ENCODE results near the gene ARHGEF9. TPM values are rescaled to one million over a fixed set of nuclear protein-coding genes. Genes with fewer than 3 reads are reported as not detected.

The ARHGEF9 gene
- total and polyA plus RNA-seq, 10 of the 15 experiments (the other 5 are each of a cell fraction or from before 2014, with no cell fraction given): 3.2 to 25.2 (median 14.3) TPM

- POLR2A ChIA-PET: interaction anchor here (1.1 to 3.5 kb wide), 2 partner anchors 12 to 197 kb away, joined by 3 to 24 read pairs; no protein-coding TSS in a partner anchor
- Histone ChIP-seq H2AFZ (ENCODE audit: control insufficient read depth, low read depth, low read length) (no peak overlapping the region), H3K79me2 (ENCODE audit: control insufficient read depth, insufficient read depth, low read length) (peaks cover 26% of the 10 kb centered on the region), H3K4me1 (ENCODE audit: control insufficient read depth, insufficient read depth, low read length) (peaks cover 4% of the 10 kb centered on the region; the same call in 1 of the 2 replicates), H3K36me3 (ENCODE audit: control insufficient read depth in 2 of 2, insufficient read depth in 2 of 2, low read length in 1 of 2) (no peaks in the 10 kb centered on the region), H3K27me3 (replicated peaks in 1 of 2; ENCODE audit: control insufficient read depth in 2 of 2, insufficient read depth in 2 of 2, low read length in 1 of 2) (no peaks in the 10 kb centered on the region), H3K9ac (ENCODE audit: control insufficient read depth, insufficient read depth, low read length) (no peak overlapping the region; the same call in 1 of the 2 replicates), H3K27ac (ENCODE audit: control insufficient read depth, insufficient read depth) (peak overlapping the region; percentile 66), H4K20me1 (ENCODE audit: control insufficient read depth, insufficient read depth) (no peaks in the 10 kb centered on the region), H3K4me2 (ENCODE audit: control insufficient read depth, insufficient read depth) (peak overlapping the region; percentile 94), H3K9me3 (replicated peaks; ENCODE audit: control insufficient read depth, insufficient read depth, low read length) (no peaks in the 10 kb centered on the region), H3K4me3 (0 out of 2 replicates have a peak overlapping the region, but pooled peaks have one; percentile 53)
- DNase-seq (ENCODE audit: low read depth, low spot score): no peak
- WGBS (ENCODE audit: insufficient coverage, insufficient replicate concordance, low lambda C conversion rate, missing lambda C conversion rate): 31% methylated on average over 1 of the region's 1 CpG
- FAIRE-seq: no peak
- ATAC-seq: peak; percentile 38
- in situ Hi-C loops (cut with MboI) (no loop called here), intact Hi-C loops (cut with micrococcal nuclease; ENCODE audit: unreplicated experiment) (loop anchor here (5.0 to 10.0 kb wide), 2 partner anchors 404 to 449 kb away; partner anchors contain the start of genes AMER1 and SPIN4)
- CTCF ChIA-PET: no interaction called here
- RAD21 ChIA-PET (ENCODE audit: unreplicated experiment): no interaction called here
- BruUV-seq (replicated peaks): no TSS peak
- SMC1A ChIA-PET (ENCODE audit: uncharacterized antibody, unreplicated experiment): interaction anchor here (1.1 kb wide), 1 partner anchor 12 kb away, joined by 5 read pairs; no protein-coding TSS in a partner anchor
- no peak for TF ChIP-seq ASH2L (IDR thresholded peaks at IDR 0.05; ENCODE audit: borderline replicate concordance, low read depth)
- TF ChIP-seq ZBTB33 (IDR thresholded peaks at IDR 0.05): no peak
- no peak for TF ChIP-seq ATF3 (IDR thresholded peaks at IDR 0.05; ENCODE audit: borderline replicate concordance, extremely low read depth, low read depth, low read length)
- peak; percentile 67; the same call in 1 of the 2 replicates for TF ChIP-seq FOXM1 (IDR thresholded peaks at IDR 0.05; ENCODE audit: low read depth, low read length)
- TF ChIP-seq, protein P1, sequence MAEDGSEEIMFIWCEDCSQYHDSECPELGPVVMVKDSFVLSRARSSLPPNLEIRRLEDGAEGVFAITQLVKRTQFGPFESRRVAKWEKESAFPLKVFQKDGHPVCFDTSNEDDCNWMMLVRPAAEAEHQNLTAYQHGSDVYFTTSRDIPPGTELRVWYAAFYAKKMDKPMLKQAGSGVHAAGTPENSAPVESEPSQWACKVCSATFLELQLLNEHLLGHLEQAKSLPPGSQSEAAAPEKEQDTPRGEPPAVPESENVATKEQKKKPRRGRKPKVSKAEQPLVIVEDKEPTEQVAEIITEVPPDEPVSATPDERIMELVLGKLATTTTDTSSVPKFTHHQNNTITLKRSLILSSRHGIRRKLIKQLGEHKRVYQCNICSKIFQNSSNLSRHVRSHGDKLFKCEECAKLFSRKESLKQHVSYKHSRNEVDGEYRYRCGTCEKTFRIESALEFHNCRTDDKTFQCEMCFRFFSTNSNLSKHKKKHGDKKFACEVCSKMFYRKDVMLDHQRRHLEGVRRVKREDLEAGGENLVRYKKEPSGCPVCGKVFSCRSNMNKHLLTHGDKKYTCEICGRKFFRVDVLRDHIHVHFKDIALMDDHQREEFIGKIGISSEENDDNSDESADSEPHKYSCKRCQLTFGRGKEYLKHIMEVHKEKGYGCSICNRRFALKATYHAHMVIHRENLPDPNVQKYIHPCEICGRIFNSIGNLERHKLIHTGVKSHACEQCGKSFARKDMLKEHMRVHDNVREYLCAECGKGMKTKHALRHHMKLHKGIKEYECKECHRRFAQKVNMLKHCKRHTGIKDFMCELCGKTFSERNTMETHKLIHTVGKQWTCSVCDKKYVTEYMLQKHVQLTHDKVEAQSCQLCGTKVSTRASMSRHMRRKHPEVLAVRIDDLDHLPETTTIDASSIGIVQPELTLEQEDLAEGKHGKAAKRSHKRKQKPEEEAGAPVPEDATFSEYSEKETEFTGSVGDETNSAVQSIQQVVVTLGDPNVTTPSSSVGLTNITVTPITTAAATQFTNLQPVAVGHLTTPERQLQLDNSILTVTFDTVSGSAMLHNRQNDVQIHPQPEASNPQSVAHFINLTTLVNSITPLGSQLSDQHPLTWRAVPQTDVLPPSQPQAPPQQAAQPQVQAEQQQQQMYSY (CRISPR knock-in tag; IDR thresholded peaks at IDR 0.05): no peak
- TF ChIP-seq, protein P2, sequence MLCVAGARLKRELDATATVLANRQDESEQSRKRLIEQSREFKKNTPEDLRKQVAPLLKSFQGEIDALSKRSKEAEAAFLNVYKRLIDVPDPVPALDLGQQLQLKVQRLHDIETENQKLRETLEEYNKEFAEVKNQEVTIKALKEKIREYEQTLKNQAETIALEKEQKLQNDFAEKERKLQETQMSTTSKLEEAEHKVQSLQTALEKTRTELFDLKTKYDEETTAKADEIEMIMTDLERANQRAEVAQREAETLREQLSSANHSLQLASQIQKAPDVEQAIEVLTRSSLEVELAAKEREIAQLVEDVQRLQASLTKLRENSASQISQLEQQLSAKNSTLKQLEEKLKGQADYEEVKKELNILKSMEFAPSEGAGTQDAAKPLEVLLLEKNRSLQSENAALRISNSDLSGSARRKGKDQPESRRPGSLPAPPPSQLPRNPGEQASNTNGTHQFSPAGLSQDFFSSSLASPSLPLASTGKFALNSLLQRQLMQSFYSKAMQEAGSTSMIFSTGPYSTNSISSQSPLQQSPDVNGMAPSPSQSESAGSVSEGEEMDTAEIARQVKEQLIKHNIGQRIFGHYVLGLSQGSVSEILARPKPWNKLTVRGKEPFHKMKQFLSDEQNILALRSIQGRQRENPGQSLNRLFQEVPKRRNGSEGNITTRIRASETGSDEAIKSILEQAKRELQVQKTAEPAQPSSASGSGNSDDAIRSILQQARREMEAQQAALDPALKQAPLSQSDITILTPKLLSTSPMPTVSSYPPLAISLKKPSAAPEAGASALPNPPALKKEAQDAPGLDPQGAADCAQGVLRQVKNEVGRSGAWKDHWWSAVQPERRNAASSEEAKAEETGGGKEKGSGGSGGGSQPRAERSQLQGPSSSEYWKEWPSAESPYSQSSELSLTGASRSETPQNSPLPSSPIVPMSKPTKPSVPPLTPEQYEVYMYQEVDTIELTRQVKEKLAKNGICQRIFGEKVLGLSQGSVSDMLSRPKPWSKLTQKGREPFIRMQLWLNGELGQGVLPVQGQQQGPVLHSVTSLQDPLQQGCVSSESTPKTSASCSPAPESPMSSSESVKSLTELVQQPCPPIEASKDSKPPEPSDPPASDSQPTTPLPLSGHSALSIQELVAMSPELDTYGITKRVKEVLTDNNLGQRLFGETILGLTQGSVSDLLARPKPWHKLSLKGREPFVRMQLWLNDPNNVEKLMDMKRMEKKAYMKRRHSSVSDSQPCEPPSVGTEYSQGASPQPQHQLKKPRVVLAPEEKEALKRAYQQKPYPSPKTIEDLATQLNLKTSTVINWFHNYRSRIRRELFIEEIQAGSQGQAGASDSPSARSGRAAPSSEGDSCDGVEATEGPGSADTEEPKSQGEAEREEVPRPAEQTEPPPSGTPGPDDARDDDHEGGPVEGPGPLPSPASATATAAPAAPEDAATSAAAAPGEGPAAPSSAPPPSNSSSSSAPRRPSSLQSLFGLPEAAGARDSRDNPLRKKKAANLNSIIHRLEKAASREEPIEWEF (IDR thresholded peaks at IDR 0.05; ENCODE audit: insufficient replicate concordance, low read depth, low read length): no peak
- no peak for TF ChIP-seq NRF1 (conservative IDR thresholded peaks at IDR 0.05; ENCODE audit: low read depth, low read length)
- TF ChIP-seq SIX5 (IDR thresholded peaks at IDR 0.05; ENCODE audit: low read depth, low read length, severe bottlenecking): no peak
Observed at GRCh38 chrX:63755892-63756291, 29.1 kb downstream of the ARHGEF9 start.
